H1 (cell line): ENCODE measurements around the gene TFPT. TPM values are rescaled to one million over a fixed set of nuclear protein-coding genes. Genes with fewer than 3 reads are reported as not detected.

Experiments used
- CTCF ChIA-PET: fragments of 300-600 bp; sonication (Branson Sonifier 250); formaldehyde crosslinking; loops from one replicate; lab custom pipeline; 2021; ENCODE audit not compliant: partially characterized antibody; lab: Charles Lee
- POLR2A ChIA-PET: fragments of 300-600 bp; sonication (Branson Sonifier 250); formaldehyde crosslinking; loops from one replicate; lab custom pipeline; 2021; ENCODE audit warnings: inconsistent platforms; ENCODE audit not compliant: partially characterized antibody; lab: Charles Lee
- DNase-seq, 2 experiments: peaks; one replicate each; pipeline versions ENCODE4 v3.0.0 to v3.0.0-alpha.2; 2010 to 2022; ENCODE audit warnings: low spot score in 2 of 2, low read depth in 1 of 2, mixed read lengths in 1 of 2
- FAIRE-seq: peaks from 2 replicates; lab custom pipeline; 2011; peaks lifted over from hg19 to GRCh38; lab: Jason Lieb, UNC
- H2AFZ ChIP-seq: 2 replicates; pipeline ENCODE4 v1.8.1; 2012; ENCODE audit warnings: low read length, inconsistent platforms
- H2AK5ac ChIP-seq: 2 replicates; pipeline ENCODE4 v1.6.1; 2013; ENCODE audit warnings: low read depth, low read length
- H2BK120ac ChIP-seq: replicated peaks from 2 replicates; pipeline ENCODE3; 2013; ENCODE audit warnings: low read depth, low read length, inconsistent platforms
- H2BK12ac ChIP-seq: 2 replicates; pipeline ENCODE4 v1.6.1; 2013; ENCODE audit warnings: low read depth, low read length
- H2BK15ac ChIP-seq: 2 replicates; pipeline ENCODE4 v1.6.1; 2013; ENCODE audit warnings: low read length
- H2BK20ac ChIP-seq: 2 replicates; pipeline ENCODE4 v1.6.1; 2013; ENCODE audit warnings: low read length
- H2BK5ac ChIP-seq: 2 replicates; pipeline ENCODE4 v1.6.1; 2013; ENCODE audit warnings: low read depth, low read length
- H3K14ac ChIP-seq: 2 replicates; pipeline ENCODE4 v1.6.1; 2013; ENCODE audit warnings: inconsistent platforms; ENCODE audit not compliant: insufficient read length
- H3K18ac ChIP-seq: 2 replicates; pipeline ENCODE4 v1.6.1; 2013; ENCODE audit warnings: low read length; ENCODE audit errors: extremely low read depth
- H3K23ac ChIP-seq: 2 replicates; pipeline ENCODE4 v1.6.1; 2013; ENCODE audit warnings: inconsistent platforms; ENCODE audit not compliant: insufficient read length
- H3K23me2 ChIP-seq: 2 replicates; pipeline ENCODE4 v1.6.1; 2013; ENCODE audit warnings: low read depth, low read length
- H3K27ac ChIP-seq: 2 replicates; pipeline ENCODE4 v1.6.1; 2011; ENCODE audit warnings: low read depth, low read length, inconsistent platforms
- H3K27me3 ChIP-seq, 4 experiments: replicated peaks in 1 of 4; 1 replicate in 1 of 4; 2 replicates in 3 of 4; pipeline versions ENCODE4 v1.6.1 to v1.8.1; 2011 to 2013; ENCODE audit warnings: low read length in 3 of 4, mild to moderate bottlenecking in 3 of 4, inconsistent platforms in 2 of 4, mixed read lengths in 2 of 4, moderate library complexity in 1 of 4; ENCODE audit not compliant: control insufficient read depth in 3 of 4, insufficient read depth in 3 of 4; ENCODE audit errors: extremely low read depth in 1 of 4
- H3K36me3 ChIP-seq, 4 experiments: 2 replicates each; pipeline versions ENCODE4 v1.6.1 to v1.8.1; 2011 to 2013; ENCODE audit warnings: mild to moderate bottlenecking in 4 of 4, low read length in 3 of 4, moderate library complexity in 2 of 4, control low read depth in 1 of 4, inconsistent platforms in 1 of 4; ENCODE audit not compliant: insufficient read depth in 4 of 4, control insufficient read depth in 2 of 4
- H3K4ac ChIP-seq: replicated peaks from 2 replicates; pipeline ENCODE3; 2013; ENCODE audit warnings: low read length, low read depth, mixed read lengths, inconsistent platforms; ENCODE audit not compliant: insufficient read length
- H3K4me1 ChIP-seq, 4 experiments: replicated peaks in 1 of 4; 1 replicate in 1 of 4; 2 replicates in 3 of 4; pipeline versions ENCODE4 v1.6.1 to v1.8.1; 2011 to 2013; ENCODE audit warnings: low read length in 3 of 4, inconsistent platforms in 2 of 4, mixed read lengths in 1 of 4; ENCODE audit not compliant: insufficient read depth in 4 of 4, control insufficient read depth in 3 of 4
- H3K4me2 ChIP-seq, 2 experiments: 2 replicates each; pipeline versions ENCODE4 v1.6.1 to v1.8.1; 2011 to 2013; ENCODE audit warnings: low read depth in 2 of 2, low read length in 2 of 2, control low read depth in 1 of 2, inconsistent platforms in 1 of 2, mild to moderate bottlenecking in 1 of 2; ENCODE audit not compliant: insufficient read depth in 1 of 2
- H3K4me3 ChIP-seq, 4 experiments: fragments of 200-600, 300-600 bp in 1 of 4; sonication (generic), shearing (Covaris generic), sonication (Bioruptor Twin) in 1 of 4; 2 replicates each; pipeline versions ENCODE4 v1.5.1 to v1.8.1; 2011 to 2016; ENCODE audit warnings: low read length in 4 of 4, low read depth in 3 of 4, control low read depth in 2 of 4, inconsistent platforms in 2 of 4, mild to moderate bottlenecking in 2 of 4, mixed read lengths in 1 of 4, moderate library complexity in 1 of 4; ENCODE audit not compliant: insufficient read depth in 2 of 4; ENCODE audit errors: extremely low read depth in 1 of 4
- H3K56ac ChIP-seq: replicated peaks from 2 replicates; pipeline ENCODE3; 2013; ENCODE audit warnings: low read depth, mild to moderate bottlenecking, mixed read lengths, low read length, inconsistent platforms; ENCODE audit not compliant: insufficient read length
- H3K79me1 ChIP-seq: 2 replicates; pipeline ENCODE4 v1.6.1; 2013; ENCODE audit warnings: low read depth, low read length, control low read depth
- H3K79me2 ChIP-seq, 2 experiments: 2 replicates each; pipeline versions ENCODE4 v1.6.1 to v1.8.1; 2012 to 2013; ENCODE audit warnings: low read length in 2 of 2, mild to moderate bottlenecking in 2 of 2, inconsistent platforms in 1 of 2; ENCODE audit not compliant: insufficient read depth in 2 of 2, control insufficient read depth in 1 of 2
- H3K9ac ChIP-seq, 4 experiments: replicated peaks in 1 of 4; 1 replicate in 1 of 4; 2 replicates in 3 of 4; pipeline versions ENCODE4 v1.6.1 to v1.8.1; 2011 to 2013; ENCODE audit warnings: low read depth in 3 of 4, low read length in 3 of 4, control low read depth in 2 of 4, mild to moderate bottlenecking in 2 of 4, moderate library complexity in 2 of 4, inconsistent platforms in 1 of 4; ENCODE audit errors: extremely low read depth in 1 of 4
- H3K9me3 ChIP-seq, 2 experiments: 2 replicates each; pipeline versions ENCODE4 v1.6.1 to v1.8.1; 2012 to 2013; ENCODE audit warnings: mild to moderate bottlenecking in 2 of 2, moderate library complexity in 2 of 2, control low read depth in 1 of 2, inconsistent platforms in 1 of 2, low read depth in 1 of 2, low read length in 1 of 2, mixed read lengths in 1 of 2; ENCODE audit not compliant: insufficient read depth in 2 of 2
- H4K20me1 ChIP-seq, 2 experiments: replicated peaks in 1 of 2; 2 replicates each; pipeline versions ENCODE3 to v1.8.1; 2011 to 2013; ENCODE audit warnings: inconsistent platforms in 2 of 2, low read length in 2 of 2, mild to moderate bottlenecking in 1 of 2; ENCODE audit not compliant: insufficient read depth in 2 of 2, control insufficient read depth in 1 of 2
- H4K5ac ChIP-seq: 2 replicates; pipeline ENCODE4 v1.6.1; 2013; ENCODE audit warnings: low read length, low read depth, mixed read lengths, inconsistent platforms; ENCODE audit not compliant: insufficient read length
- H4K8ac ChIP-seq: 2 replicates; pipeline ENCODE4 v1.8.0; 2013; ENCODE audit warnings: mild to moderate bottlenecking, moderate library complexity, low read length, inconsistent platforms; ENCODE audit not compliant: insufficient read depth; ENCODE audit errors: extremely low read depth
- H4K91ac ChIP-seq: replicated peaks from 2 replicates; pipeline ENCODE3; 2013; ENCODE audit warnings: low read length, mixed read lengths, inconsistent platforms; ENCODE audit not compliant: insufficient read length
- CEBPB ChIP-seq: IDR thresholded peaks from 2 replicates; pipeline ENCODE4 v1.6.1; 2012; ENCODE audit warnings: low read depth, low read length
- JUND ChIP-seq: IDR thresholded peaks from 2 replicates; pipeline ENCODE4 v1.6.1; 2011; ENCODE audit warnings: mild to moderate bottlenecking, improper control_type of control experiment, low read length
- POLR2AphosphoS5 ChIP-seq: IDR thresholded peaks from 2 replicates; pipeline ENCODE4 v1.6.1; 2011; ENCODE audit warnings: low read depth, low read length
- RBBP5 ChIP-seq: IDR thresholded peaks from 2 replicates; pipeline ENCODE4 v1.7.1; 2012; ENCODE audit warnings: low read depth, mild to moderate bottlenecking, inconsistent platforms, low read length, moderate library complexity, borderline replicate concordance
- RFX5 ChIP-seq: IDR thresholded peaks from 2 replicates; pipeline ENCODE4 v1.6.1; 2011; ENCODE audit warnings: low read depth, low read length, improper control_type of control experiment, borderline replicate concordance
- TBP ChIP-seq: IDR thresholded peaks from 2 replicates; pipeline ENCODE4 v1.6.1; 2011; ENCODE audit warnings: low read depth, low read length, improper control_type of control experiment
- WGBS, 2 experiments: shearing (Covaris generic) in 1 of 2; methylation state at CpG; one replicate each; pipeline versions ENCODE4 v1.1.6 to v1.1.7; 2013 to 2015; ENCODE audit warnings: low lambda C conversion rate in 2 of 2, mixed read lengths in 2 of 2, inconsistent platforms in 1 of 2, low coverage in 1 of 2, missing lambda C conversion rate in 1 of 2; ENCODE audit not compliant: insufficient replicate concordance in 2 of 2, insufficient coverage in 1 of 2, insufficient read length in 1 of 2; ENCODE audit errors: extremely low coverage in 1 of 2, missing lambda C conversion rate in 1 of 2; 5-methylcytosine and 5-hydroxymethylcytosine counted together
- polyA plus RNA-seq, 7 experiments: library from polyadenylated mRNA; depleted of rRNA in 3 of 7; stranded (reverse) in 5 of 7; unstranded in 2 of 7; fragments of >200 nt in 5 of 7; fragments of 200-250 nt in 2 of 7; gene quantifications; 1 replicate in 5 of 7; 2 replicates in 1 of 7; 4 replicates in 1 of 7; pipeline versions ENCODE4 v1.2.1 to v1.2.3, GENCODE V29; 2011 to 2013; ENCODE audit warnings: missing spikeins in 2 of 7, mixed read lengths in 2 of 7
- total RNA-seq: library from RNA; stranded (reverse); fragmentation: NEBNext Ultra II Directional; extraction: Animal tissue kit (Norgen Biotek cat#: 25700); gene quantifications from 2 replicates; pipeline ENCODE4 v1.2.1, GENCODE V29; 2021

Gene TFPT
- total and polyA plus RNA-seq, 2 of the 8 experiments (the other 6 are each of a cell fraction or from before 2014, with no cell fraction given), result 10.4 to 17.7 TPM

GRCh38 chr19:54104998-54105715, 10.3 kb downstream of the TFPT start:
- Histone ChIP-seq H3K23me2 (peaks cover 5% of the 10 kb centered on the region), H3K18ac (no peak overlapping the region), H3K4me2 (no peak overlapping the region; a peak in 1 of 4 replicates), H4K20me1 (peaks cover 3 to 12% of the 10 kb centered on the region in 2 experiments), H2AFZ (no peak overlapping the region), H3K56ac (no peak overlapping the region), H4K5ac (no peak overlapping the region), H2BK15ac (no peak overlapping the region), H3K4me3 (no peak overlapping the region), H2BK5ac (no peak overlapping the region), H3K4me1 (0 out of 7 replicates have a peak, but pooled peaks cover 0 to 2% (median 0%) of the 10 kb centered on the region in 4 experiments), H3K23ac (no peak overlapping the region), H3K9ac (no peak overlapping the region), H3K27me3 (no peaks in the 10 kb centered on the region), H3K36me3 (peaks cover 14 to 47% (median 38%) of the 10 kb centered on the region in 4 experiments; a peak in 7 of 8 replicates), H3K79me2 (peaks cover 0 to 13% of the 10 kb centered on the region in 2 experiments; a peak in 2 of 4 replicates), H3K9me3 (no peaks in the 10 kb centered on the region), H4K8ac (no peak overlapping the region; the same call in 1 of the 2 replicates), H3K79me1 (no peaks in the 10 kb centered on the region; the same call in 1 of the 2 replicates), H3K4ac (no peak overlapping the region), H2BK20ac (no peak overlapping the region), H3K27ac (no peak overlapping the region), H2AK5ac (no peak overlapping the region), H2BK12ac (no peak overlapping the region), H4K91ac (no peak overlapping the region), H2BK120ac (no peak overlapping the region), H3K14ac (no peak overlapping the region)
- FAIRE-seq (no peak), DNase-seq (no peak)
- ChIA-PET POLR2A (interaction anchor here (1.2 to 9.2 kb wide), 2 partner anchors 11 to 49 kb away, joined by 3 to 116 read pairs; partner anchors contain the start of genes PRPF31 and TFPT), CTCF (interaction anchor here (0.6 kb wide), 1 partner anchor 69 kb away, joined by 3 read pairs; no protein-coding TSS in a partner anchor)
- WGBS, 2 experiments, result 79% methylated on average over 11 of the region's 11 CpGs; no CpG with 5 or more reads in 1 of the 2 experiments
- no peak for TF ChIP-seq RBBP5
- TF ChIP-seq JUND, result no peak
- no peak for TF ChIP-seq POLR2AphosphoS5
- no peak for TF ChIP-seq CEBPB
- no peak for TF ChIP-seq RFX5
- TF ChIP-seq TBP, result no peak
